GM21515 (cell line): ENCODE results near the gene PARVA.

Source experiments
- ATAC-seq: cut with Tn5 transposase; IDR thresholded peaks from one replicate; pipeline ENCODE4 v1.9.1; 2021; ENCODE audit not compliant: unreplicated experiment

Gene PARVA

GRCh38 chr11:12375720-12376119 is 1.7 kb upstream of the PARVA start:
- ATAC-seq: no peak

- ATAC-seq: no peak
Measured at GRCh38 chr11:12376259-12377081, 901 bp upstream of the PARVA start.

- ATAC-seq: no peak
Measured at GRCh38 chr11:12377824-12378593, 638 bp downstream of the PARVA start.

- ATAC-seq: no peak
Measured at GRCh38 chr11:12380565-12381325, 3.4 kb downstream of the PARVA start.

- ATAC-seq: no peak
Measured at GRCh38 chr11:12381875-12382274, 4.5 kb downstream of the PARVA start.

GRCh38 chr11:12382451-12382850 is 5.1 kb downstream of the PARVA start:
- ATAC-seq: no peak

GRCh38 chr11:12386309-12386708 is 8.9 kb downstream of the PARVA start:
- no peak for ATAC-seq

GRCh38 chr11:12386745-12387144 is 9.4 kb downstream of the PARVA start:
- ATAC-seq: no peak

- no peak for ATAC-seq
Measured at GRCh38 chr11:12388173-12388572, 10.8 kb downstream of the PARVA start.

- no peak for ATAC-seq
Measured at GRCh38 chr11:12388939-12389670, 11.7 kb downstream of the PARVA start.

- ATAC-seq: no peak
Measured at GRCh38 chr11:12389676-12390657, 12.6 kb downstream of the PARVA start.

GRCh38 chr11:12390687-12391110 is 13.3 kb downstream of the PARVA start:
- no peak for ATAC-seq

GRCh38 chr11:12392672-12393071 is 15.3 kb downstream of the PARVA start:
- ATAC-seq: no peak

- ATAC-seq: no peak
Measured at GRCh38 chr11:12393691-12394090, 16.3 kb downstream of the PARVA start.

GRCh38 chr11:12394601-12395000 is 17.2 kb downstream of the PARVA start:
- no peak for ATAC-seq

GRCh38 chr11:12395333-12395732 is 18.0 kb downstream of the PARVA start:
- no peak for ATAC-seq

- no peak for ATAC-seq
Measured at GRCh38 chr11:12397931-12398334, 20.6 kb downstream of the PARVA start.

GRCh38 chr11:12399355-12399754 is 22.0 kb downstream of the PARVA start:
- ATAC-seq: no peak

- no peak for ATAC-seq
Measured at GRCh38 chr11:12402025-12402424, 24.7 kb downstream of the PARVA start.

GRCh38 chr11:12402691-12403120 is 25.3 kb downstream of the PARVA start:
- ATAC-seq: no peak
